ENCODE measurements around the gene TRIP11.
"Not testable (repeated sequence)": the region's sequence is repeated elsewhere in the genome, so short reads cannot be mapped to it uniquely, and the experiment has no call there.

Gene TRIP11

GRCh38 chr14:92039719-92040430 lies at the start of gene TRIP11:
TSS of gene TRIP11 (minus strand) at chr14:92040059. CDS start at chr14:92039685, 374 bp downstream.
- DNase-seq (ENCODE audit: low read depth), result peak; percentile 77

- no peak for DNase-seq (ENCODE audit: low read depth)
Measured at GRCh38 chr14:92088494-92088893, 48.6 kb upstream of the TRIP11 start.

GRCh38 chr14:92074555-92074954 lies 34.7 kb upstream of the TRIP11 start:
- DNase-seq (ENCODE audit: low read depth), result no peak

- no peak for DNase-seq (ENCODE audit: low read depth)
Measured at GRCh38 chr14:92058006-92058917, 18.4 kb upstream of the TRIP11 start.

- DNase-seq (ENCODE audit: low read depth), result no peak
Measured at GRCh38 chr14:92049781-92050180, 9.9 kb upstream of the TRIP11 start.

- not testable (repeated sequence) for DNase-seq (ENCODE audit: low read depth)
Measured at GRCh38 chr14:92049221-92049620, 9.4 kb upstream of the TRIP11 start.

- not testable (repeated sequence) for DNase-seq (ENCODE audit: low read depth)
Measured at GRCh38 chr14:92045904-92046303, 6.0 kb upstream of the TRIP11 start.

- DNase-seq (ENCODE audit: low read depth), result not testable (repeated sequence)
Measured at GRCh38 chr14:92041766-92042165, 1.9 kb upstream of the TRIP11 start.

GRCh38 chr14:92041203-92041602 lies 1.3 kb upstream of the TRIP11 start:
- DNase-seq (ENCODE audit: low read depth), result no peak

- peak; percentile 12 for DNase-seq (ENCODE audit: low read depth)
Measured at GRCh38 chr14:92040431-92041051, 682 bp upstream of the TRIP11 start.

- peak; percentile 24 for DNase-seq (ENCODE audit: low read depth)
Measured at GRCh38 chr14:92039063-92039718, 668 bp downstream of the TRIP11 start.

GRCh38 chr14:92037989-92038388 lies 1.9 kb downstream of the TRIP11 start:
- DNase-seq (ENCODE audit: low read depth), result no peak

- DNase-seq (ENCODE audit: low read depth), result no peak
Measured at GRCh38 chr14:92035890-92036289, 4.0 kb downstream of the TRIP11 start.

- no peak for DNase-seq (ENCODE audit: low read depth)
Measured at GRCh38 chr14:92033906-92034687, 5.8 kb downstream of the TRIP11 start.

- DNase-seq (ENCODE audit: low read depth), result no peak
Measured at GRCh38 chr14:92033433-92033832, 6.4 kb downstream of the TRIP11 start.

GRCh38 chr14:92026548-92027190 lies 13.2 kb downstream of the TRIP11 start:
- DNase-seq (ENCODE audit: low read depth), result no peak

- DNase-seq (ENCODE audit: low read depth), result no peak
Measured at GRCh38 chr14:92022036-92022435, 17.8 kb downstream of the TRIP11 start.

- no peak for DNase-seq (ENCODE audit: low read depth)
Measured at GRCh38 chr14:92021523-92021922, 18.3 kb downstream of the TRIP11 start.

- no peak for DNase-seq (ENCODE audit: low read depth)
Measured at GRCh38 chr14:92014040-92014439, 25.8 kb downstream of the TRIP11 start.

GRCh38 chr14:92012121-92012748 lies 27.6 kb downstream of the TRIP11 start:
- no peak for DNase-seq (ENCODE audit: low read depth)
